Stimulated activated CD4-positive, alpha-beta T cell treated with anti-CD3 and anti-CD28 coated beads, Interleukin-2, amount 100 ng/mL, for 4 hours (primary cell): ENCODE results near the gene PA2G4.
"Not testable (repeated sequence)": the region's sequence is repeated elsewhere in the genome, so short reads cannot be mapped to it uniquely, and the experiment has no call there.

Experiments used
- DNase-seq: peaks from one replicate; pipeline ENCODE4 v3.0.0-alpha.2; 2020; ENCODE audit warnings: low read depth

PA2G4 gene

DNA sequence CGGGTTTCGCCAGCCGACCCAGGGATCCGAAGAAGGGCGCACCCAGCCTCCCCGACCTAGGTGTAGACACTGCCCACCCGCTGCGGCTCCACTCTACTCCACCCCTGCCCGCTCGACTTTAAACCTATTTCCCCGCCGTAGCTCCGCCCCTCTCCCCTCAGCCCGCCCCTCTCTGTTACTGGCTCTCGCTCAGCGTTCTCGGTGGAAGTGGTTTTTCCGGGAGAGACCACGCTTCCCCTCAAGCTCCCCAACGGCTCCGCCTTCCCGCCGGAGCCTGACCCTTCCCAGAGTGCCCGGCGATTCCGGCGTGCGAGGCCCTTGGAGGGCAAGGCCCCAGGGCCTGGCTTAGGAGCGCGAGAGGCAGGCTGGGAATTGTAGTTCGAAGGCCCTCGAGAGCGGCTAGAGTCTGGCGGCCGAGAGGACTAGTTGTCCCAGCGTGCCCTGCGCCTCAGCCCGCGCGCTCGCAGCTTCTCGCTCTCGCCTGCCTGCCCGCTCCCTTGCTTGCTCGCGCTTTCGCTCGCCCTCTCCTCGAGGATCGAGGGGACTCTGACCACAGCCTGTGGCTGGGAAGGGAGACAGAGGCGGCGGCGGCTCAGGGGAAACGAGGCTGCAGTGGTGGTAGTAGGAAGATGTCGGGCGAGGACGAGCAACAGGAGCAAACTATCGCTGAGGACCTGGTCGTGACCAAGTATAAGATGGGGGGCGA is at the start of gene PA2G4:
Gene PA2G4, plus strand, starts transcription at position 451 of the 706 bp plus-strand sequence. Its CDS starts 179 bp downstream, at position 630.
- peak; percentile 94 for DNase-seq

DNA sequence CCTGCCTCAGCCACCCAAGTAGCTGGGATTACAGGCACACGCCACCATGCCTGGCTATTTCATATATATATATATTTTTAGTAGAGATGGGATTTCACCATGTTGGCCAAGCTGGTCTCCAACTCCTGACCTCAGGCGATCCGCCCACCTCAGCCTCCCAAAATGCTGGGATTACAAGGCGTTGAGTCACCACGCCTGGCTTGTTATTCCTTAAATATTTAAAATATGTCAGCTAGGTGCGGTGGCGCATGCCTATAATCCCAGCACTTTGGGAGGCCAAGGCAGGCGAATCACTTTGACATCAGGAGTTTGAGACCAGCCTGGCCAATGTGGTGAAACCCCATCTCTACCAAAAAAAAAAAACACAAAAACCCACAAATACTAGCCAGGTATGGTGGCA is 44.4 kb upstream of the PA2G4 start:
- not testable (repeated sequence) for DNase-seq

DNA sequence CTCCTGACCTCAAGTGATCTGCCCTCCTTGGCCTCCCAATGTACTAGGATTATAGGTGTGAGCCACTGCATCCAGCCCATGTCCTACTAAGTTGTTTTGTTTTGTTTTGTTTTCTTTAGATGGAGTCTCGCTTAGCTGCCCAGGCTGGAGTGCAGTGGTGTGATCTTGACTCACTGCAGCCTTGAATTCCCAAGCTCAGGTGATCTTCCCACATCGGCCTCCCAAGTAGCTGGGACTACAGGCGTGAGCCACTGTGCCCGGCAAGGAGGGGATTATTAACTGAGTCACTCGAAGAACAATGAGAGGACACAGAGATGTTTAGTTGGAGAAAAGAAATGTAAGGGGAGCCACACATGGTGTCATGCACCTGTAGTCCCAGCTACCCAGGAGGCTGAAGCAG is 42.4 kb upstream of the PA2G4 start:
- DNase-seq = no peak

DNA sequence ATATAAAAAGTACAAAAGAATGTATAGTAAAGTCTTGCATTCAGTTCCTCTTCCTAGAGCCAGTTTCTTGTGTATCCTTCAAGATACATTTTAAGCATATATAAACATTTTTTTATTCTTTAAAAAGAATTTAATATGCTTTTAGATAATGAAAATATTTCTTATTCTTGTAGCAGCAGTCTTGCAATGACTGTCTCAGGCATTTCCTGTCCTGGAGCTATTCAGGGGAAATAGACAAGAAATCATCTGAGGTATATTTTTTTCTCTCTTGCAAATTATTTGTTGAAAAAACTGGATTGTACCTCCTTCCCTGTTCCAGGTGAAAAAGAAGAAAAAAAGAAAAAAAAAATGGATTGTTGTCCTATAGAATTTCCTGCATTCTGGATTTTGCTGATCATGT is 41.4 kb upstream of the PA2G4 start:
- no peak for DNase-seq

DNA sequence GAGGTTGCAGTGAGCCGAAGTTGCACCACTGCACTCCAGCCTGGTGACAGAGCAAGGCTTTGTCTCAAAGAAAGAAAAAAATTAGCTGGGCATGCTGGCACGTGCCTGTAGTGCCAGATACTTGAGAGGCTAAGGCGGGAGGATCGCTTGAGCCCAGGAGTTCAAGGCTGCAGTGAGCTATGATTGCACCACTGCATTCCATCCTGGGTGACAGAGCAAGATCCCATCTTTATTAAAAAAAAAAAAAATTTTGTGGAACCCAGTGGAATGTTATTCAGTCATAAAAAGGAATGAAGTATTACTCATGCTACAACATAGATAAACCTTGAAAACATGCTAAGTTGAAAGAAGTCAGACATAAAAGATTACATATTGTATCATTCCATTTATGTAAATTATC is 32.7 kb upstream of the PA2G4 start:
- no peak for DNase-seq

DNA sequence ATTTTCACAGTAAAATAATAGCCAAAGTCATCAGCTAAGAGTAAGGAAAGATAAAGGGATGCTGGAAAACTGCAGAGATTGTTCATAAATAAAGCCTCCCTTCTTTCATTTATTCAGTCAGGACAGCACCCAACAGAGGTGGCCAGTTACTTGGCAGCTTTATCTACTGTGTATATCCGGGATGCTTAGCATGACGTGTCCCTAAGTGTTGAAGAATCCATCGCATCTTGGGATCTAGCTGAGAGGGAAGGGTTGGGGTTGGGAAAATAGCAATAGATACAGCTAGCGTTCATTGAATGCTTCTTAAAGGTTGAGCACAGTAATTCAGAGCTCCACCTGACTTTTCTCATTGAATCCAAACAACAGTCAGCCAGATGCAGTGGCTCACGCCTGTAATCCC is 30.0 kb upstream of the PA2G4 start:
- no peak for DNase-seq

DNA sequence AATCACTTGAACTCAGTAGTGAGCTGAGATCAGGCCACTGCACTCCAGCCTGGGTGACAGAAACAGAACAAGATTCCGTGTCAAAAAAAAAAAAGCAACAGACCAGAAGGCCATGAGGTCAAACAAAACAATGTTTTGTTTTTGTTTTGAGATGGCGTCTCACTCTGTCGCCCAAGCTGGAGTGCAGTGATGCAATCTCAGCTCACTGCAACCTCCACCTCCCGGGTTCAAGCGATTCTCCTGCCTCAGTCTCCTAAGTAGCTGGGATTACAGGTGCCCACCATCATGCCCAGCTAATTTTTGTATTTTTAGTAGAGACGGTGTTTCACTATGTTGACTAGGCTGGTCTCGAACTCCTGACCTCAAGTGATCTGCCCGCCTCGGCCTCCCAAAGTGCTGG is 26.4 kb upstream of the PA2G4 start:
- DNase-seq = not testable (repeated sequence)

DNA sequence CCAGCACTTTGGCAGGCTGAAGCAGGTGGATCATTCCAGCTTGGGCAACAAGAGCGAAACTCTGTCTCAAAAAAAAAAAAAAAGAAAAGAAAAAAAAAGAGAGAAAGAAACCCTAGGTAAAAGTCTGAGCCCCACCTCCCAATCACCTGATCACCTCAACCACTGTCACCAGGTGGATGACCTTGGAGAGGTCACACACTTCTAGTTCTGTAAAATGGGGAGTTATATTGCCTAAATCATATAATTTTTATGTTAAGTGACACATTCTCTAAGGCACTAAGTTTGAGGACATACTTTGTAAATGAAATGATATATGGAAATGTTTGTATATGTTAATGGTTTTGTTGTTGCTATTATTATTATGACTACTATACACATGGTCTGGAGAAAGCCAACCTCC is 25.9 kb upstream of the PA2G4 start:
- no peak for DNase-seq

DNA sequence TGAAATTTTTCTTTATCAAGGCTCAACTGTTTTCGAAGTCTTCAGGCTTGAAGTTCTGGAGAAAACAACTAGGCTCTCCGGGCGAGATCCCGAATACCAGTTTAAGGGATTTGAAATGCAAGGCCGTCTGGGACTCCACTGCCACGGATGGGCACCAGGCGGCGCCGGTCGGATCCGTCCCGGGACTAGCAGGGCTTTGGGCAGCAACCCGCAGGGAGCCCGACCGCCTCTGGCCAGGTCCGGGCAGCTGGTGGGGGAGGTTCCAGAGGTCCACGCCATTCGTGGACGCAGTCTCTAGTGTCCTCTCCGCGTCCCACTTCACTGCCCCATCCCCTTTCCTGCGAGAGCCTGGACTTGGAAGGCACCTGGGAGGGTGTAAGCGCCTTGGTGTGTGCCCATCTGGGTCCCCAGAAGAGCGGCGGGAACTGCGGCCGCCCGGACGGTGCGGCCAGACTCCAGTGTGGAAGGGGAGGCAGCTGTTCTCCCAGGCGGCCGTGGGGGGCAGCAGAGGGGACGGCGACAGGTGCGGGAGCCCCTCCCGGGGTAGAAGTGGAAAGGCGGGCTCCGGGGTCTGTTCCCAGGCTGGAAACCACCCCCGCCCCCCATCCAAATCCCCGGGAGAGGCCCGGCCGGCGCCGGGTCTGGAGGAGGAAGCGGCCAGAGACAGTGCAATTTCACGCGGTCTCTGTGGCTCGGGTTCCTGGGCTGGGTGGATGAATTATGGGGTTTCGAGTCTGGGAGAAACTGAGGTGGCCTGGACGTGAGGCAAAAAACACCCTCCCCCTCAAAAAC is 25.2 kb upstream of the PA2G4 start:
- no peak for DNase-seq

DNA sequence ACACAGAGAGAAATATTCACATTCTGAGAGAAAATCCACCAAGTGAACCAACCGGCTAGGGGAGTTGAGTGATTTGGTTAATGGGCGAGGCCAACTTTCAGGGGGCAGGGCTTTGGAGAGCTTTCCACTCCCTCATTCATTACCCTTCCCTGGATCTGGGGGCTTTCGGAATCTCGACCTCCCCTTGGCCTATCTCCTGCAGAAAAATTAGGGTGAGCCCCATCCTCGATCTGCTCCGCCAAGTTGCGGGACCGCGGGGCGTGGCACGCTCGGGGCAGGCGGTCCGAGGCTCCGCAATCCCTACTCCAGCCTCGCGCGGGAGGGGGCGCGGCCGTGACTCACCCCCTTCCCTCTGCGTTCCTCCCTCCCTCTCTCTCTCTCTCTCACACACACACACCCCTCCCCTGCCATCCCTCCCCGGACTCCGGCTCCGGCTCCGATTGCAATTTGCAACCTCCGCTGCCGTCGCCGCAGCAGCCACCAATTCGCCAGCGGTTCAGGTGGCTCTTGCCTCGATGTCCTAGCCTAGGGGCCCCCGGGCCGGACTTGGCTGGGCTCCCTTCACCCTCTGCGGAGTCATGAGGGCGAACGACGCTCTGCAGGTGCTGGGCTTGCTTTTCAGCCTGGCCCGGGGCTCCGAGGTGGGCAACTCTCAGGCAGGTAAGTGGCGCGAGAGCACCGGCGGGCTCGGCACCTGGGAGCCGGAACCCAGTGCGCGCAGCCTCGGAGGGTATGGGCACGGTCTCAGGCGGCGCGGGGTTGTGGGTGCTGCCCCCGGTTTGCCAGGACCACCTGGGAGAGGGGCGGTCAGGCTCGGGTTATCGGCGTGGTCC is 24.4 kb upstream of the PA2G4 start, which contains the start of gene ERBB3:
Gene ERBB3, plus strand, starts transcription at position 443 of the 833 bp plus-strand sequence. Its CDS starts 136 bp downstream, at position 579.
- DNase-seq = peak; percentile 61

DNA sequence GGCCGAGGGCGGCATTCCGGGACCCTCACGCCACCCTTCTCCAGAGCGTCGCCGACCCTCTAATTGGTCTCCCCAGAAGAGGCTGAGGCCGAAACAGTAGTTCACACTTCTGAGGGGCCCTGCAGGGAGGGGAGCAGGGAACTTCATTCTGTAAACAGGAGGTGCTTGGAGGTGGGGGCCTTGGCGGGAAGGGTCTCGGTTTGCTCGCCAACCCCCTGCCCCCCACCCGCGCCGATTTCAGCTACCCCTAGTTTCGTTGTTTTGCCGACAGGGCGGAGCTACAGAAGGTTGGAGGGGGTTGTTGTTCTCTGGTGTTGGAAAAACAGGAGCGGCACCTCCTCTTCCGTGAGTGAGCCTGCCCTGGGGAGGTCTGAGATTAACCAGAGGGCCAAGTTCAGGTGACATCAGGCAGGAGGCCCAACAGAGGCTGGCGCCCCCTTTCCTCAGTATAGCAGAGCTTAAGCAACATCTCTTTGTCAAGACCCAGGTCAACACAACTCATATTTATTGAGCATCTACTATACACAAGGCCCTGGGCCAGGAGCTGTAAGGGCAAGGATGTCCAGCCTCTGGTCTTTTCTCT is 23.7 kb upstream of the PA2G4 start:
- DNase-seq = no peak

DNA sequence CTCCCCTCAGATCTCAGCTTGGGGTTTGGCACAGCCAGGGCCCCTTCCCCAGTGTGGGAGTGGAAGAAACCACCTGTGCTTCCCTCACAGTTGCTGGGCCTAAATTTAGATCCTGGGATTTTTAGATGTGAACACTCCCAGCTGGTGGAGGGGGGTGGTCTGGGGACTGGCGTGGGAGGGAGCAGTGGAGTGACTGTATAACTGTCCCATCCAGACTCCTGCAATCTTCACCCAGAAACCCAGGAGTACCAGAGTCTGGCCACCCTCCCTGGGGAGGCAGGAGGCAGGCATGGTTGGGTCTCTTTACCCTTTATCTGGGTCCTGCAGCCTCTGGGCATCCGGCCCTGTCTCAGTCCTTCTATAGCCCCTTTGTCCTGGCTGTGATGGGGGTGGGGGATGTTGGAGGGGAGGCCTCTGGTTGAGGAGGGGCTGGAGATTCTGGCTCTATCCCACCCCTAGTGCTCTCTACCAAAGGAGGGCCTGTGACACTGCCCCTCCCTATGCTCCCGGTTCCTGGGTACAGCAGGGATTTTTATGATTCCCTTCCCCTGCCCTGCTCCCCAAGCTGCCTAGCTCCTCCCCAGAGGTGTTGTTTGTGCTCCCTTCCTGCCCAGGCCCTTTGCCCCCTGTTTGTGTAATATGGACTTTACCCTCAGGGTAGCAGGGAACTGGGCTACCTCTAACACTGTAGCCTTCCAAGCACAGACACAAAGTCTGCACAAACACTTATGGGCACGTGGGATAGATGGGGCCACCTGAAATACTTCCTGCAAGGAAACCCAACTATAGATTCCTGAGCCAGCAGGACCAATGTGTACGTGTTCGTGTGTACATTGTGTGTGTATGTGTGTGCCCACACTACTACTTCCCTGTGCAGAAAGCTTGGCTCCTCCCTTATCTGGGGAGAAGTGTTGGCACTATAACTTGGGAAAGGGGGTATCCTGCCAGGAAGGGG is 22.7 kb upstream of the PA2G4 start:
- DNase-seq = no peak

DNA sequence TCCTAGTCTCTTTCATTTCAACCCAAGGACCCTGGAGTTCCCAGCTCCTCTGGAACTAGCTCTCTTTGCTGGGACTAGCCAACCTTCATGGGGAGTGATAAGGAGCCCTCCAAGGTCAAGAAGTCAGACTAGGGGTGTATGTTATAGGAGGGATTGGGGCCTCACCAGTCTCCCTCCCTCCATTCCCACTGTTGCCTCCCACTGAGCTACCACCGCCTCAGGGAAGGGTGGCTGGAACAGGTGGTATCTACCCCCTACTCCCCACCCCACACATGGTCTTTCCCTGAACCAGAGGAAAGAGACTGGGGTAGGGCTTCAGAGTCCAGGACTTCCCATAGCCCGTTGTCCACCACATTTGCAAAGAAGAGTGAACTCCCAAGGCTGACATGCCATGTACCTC is 22.0 kb upstream of the PA2G4 start:
- no peak for DNase-seq

DNA sequence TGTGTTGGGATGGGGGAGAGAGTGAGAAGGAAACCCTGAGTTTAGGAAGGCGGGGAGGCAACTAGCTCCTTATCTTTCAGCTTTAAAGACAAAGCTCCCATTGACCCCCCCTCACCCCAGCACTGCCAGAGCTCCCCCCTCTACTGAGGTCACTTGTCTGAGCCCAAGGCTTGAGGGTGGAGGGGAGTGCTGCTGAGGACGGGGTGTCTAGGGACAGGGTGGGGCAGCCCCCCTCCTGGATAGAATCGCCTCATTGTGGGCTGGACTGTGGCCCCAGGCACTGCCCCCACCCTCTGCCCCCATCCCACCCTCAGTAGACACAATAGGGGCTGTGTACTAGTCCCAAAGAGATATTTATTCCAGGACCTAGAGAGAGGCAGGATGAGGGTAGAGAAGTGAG is 21.4 kb upstream of the PA2G4 start:
- DNase-seq = no peak

DNA sequence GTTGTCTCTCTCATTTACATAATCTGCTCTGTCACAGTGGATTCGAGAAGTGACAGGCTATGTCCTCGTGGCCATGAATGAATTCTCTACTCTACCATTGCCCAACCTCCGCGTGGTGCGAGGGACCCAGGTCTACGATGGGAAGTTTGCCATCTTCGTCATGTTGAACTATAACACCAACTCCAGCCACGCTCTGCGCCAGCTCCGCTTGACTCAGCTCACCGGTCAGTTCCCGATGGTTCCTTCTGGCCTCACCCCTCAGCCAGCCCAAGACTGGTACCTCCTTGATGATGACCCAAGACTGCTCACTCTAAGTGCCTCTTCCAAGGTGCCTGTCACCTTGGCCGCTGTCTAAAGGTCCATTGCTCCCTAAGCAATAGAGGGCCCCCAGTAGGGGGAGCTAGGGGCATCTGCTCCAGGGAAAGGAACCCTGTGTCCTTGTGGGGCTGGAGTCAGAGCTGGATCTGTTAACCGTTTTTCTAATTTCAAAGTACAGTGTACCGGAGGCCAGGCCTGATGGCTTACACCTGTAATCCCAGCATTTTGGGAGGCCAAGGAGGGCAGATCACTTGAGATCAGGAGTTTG is 19.3 kb upstream of the PA2G4 start:
- no peak for DNase-seq

DNA sequence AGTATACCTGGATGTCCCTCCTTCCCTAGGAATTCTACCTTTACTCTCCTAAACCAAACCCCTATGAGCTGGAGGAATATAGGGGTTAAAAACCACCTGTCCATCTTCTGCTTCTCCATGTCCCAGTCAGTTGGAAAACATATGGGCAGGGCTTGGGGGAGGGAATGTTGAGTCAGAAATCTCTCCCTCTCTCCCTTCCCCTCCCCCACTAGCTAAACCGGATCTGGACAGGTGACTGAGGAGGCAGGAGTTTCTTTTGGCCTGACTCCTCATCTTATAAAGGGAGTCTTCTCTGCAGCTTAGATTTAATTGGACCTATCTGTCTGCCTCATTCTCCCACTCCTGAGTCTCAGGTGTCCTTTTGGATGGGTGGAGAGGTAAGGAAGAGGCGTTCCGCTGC is 18.3 kb upstream of the PA2G4 start:
- no peak for DNase-seq

DNA sequence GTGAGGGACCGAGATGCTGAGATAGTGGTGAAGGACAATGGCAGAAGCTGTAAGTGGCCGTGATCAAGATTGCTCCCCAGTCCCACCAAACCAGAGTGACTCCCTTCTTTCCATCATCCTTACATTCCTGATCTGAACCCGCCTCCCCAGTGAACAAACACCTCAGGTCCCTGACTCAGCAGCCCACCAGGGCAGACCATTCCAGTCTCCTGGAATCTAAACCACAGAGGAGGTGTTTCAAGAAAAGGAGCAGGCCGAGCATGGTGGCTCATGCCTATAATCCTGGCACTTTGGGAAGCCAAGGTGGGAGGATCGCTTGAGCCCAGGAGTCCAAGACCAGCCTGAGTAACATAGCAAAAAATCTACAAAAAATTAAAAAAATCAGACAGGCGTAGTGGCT is 17.8 kb upstream of the PA2G4 start:
- no peak for DNase-seq

DNA sequence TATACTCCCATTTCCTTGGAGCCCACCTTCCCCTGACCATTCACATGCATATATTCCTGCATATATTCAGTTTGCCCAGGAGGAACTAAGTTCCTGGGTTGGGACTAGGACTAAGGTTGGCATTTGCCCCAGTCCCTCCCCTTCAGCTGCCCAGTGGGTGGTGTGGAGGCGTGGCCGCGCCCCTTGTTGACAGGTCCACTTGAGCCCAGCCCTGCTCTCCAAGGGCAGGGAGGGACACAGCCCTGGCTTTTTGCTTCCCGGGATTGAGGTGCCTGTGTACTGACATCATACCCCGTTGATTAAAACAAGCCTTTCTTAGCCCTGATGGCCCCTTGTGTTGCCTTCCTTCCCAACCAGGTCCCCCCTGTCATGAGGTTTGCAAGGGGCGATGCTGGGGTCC is 17.1 kb upstream of the PA2G4 start:
- DNase-seq = no peak

DNA sequence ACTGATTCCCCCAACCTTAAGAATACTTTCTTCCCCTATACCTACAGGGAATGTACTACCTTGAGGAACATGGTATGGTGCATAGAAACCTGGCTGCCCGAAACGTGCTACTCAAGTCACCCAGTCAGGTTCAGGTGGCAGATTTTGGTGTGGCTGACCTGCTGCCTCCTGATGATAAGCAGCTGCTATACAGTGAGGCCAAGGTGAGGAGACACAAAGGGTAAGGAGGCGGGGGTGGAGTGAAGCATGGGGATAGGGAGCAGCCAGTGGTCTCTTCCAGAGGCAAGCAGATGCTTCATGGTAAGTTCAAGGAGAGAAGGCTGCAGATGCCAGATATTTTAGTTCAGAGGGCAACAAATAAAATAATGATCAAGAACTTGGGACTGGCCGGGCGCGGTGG is 6.6 kb upstream of the PA2G4 start:
- no peak for DNase-seq

DNA sequence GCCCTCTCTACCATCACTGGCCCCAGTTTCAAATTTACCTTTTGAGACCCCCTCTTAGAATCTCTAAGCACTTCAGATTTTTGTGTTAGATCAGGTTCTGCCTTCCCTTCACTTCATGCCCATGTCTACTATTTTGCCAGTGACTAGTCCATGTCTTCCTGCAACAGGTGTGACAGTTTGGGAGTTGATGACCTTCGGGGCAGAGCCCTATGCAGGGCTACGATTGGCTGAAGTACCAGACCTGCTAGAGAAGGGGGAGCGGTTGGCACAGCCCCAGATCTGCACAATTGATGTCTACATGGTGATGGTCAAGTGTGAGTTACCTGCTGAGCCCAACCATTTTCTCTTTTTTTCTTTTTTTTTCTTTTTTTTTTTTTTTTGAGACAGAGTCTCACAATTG is 5.8 kb upstream of the PA2G4 start:
- DNase-seq = no peak

DNA sequence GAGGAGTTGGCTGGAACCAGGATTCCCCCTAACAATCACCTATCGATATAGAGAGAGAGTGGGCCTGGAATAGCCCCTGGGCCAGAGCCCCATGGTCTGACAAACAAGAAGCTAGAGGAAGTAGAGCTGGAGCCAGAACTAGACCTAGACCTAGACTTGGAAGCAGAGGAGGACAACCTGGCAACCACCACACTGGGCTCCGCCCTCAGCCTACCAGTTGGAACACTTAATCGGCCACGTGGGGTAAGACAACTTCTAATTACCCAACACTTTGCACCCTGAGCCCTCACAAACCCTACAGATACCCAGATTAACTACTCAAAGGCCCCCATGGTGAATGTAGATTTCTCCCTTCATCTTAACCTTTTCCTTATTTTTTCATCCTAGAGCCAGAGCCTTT is 4.6 kb upstream of the PA2G4 start:
- no peak for DNase-seq
